HepG2 (cell line): ENCODE data around the gene UBL7.

ENCODE experiments used
- MAZ ChIP-seq, 2 experiments: sonication (generic) in 1 of 2; formaldehyde crosslinking in 1 of 2; IDR thresholded peaks; 2 replicates each; pipeline versions ENCODE4 v1.5.0 to v1.6.1; 2012 to 2020; ENCODE audit warnings: low read depth in 2 of 2, mild to moderate bottlenecking in 2 of 2, borderline replicate concordance in 1 of 2, improper control_type of control experiment in 1 of 2, low read length in 1 of 2, missing genetic modification reagents in 1 of 2, moderate library complexity in 1 of 2
- PHF21A ChIP-seq: sonication (generic); formaldehyde crosslinking; IDR thresholded peaks from 2 replicates; pipeline ENCODE4 v1.5.0; 2020; ENCODE audit warnings: mild to moderate bottlenecking, missing genetic modification reagents

- TF ChIP-seq MAZ (IDR thresholded peaks at IDR 0.05; ENCODE audit: borderline replicate concordance, low read depth, low read length): no peak
- TF ChIP-seq MAZ (CRISPR knock-in tag; IDR thresholded peaks at IDR 0.05; ENCODE audit: low read depth): no peak
- no peak for TF ChIP-seq PHF21A (CRISPR knock-in tag)
These were observed 45.5 kb upstream of the UBL7 start for GRCh38 chr15:74506515-74506840.
